ENCODE data around the gene RNF144A.

Gene RNF144A

DNA sequence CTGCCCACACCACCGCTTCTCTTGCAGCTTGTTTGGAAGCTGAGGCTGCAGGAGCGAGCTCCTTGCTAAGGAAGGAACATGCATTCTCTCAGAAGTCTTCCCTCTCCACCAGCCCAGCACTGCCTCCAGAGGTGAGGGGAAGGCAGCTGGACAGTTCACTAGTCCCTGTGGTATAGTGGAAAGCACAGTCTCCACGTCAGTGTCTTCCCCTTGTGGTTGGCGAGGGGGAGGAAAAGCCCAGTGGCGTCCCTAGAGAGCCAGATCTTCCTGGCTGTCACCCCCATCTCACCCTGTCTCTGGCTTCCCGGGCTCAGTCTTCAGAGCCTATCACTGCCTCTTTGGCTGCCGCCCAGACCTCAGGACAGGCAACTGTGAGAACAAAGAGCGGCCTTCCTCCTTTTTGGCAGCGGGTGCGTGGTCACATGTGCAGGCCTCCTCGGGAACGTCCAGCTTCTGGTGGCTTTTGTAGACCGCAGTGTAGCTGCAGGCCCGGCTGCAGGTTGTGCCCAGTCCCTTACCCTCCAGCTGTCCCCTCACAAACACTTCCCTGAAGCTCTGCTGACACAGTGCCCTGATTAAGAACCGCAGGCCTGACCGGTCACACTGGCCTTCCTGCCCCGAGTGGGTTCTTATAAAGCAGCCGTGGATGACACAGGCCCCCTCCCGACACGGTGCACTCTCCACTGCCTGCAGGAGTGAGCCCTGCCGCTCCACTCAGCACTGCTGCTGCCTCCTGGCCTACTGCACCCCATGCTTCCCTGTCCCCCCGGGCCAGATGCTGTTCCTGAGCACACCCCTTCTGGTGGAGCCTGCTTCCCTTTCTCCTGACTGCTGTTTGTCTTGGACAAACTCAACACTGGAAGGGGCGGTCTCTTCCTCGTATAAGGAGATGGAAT is 90.9 kb downstream of the RNF144A start:
- TF ChIP-seq, protein P1, sequence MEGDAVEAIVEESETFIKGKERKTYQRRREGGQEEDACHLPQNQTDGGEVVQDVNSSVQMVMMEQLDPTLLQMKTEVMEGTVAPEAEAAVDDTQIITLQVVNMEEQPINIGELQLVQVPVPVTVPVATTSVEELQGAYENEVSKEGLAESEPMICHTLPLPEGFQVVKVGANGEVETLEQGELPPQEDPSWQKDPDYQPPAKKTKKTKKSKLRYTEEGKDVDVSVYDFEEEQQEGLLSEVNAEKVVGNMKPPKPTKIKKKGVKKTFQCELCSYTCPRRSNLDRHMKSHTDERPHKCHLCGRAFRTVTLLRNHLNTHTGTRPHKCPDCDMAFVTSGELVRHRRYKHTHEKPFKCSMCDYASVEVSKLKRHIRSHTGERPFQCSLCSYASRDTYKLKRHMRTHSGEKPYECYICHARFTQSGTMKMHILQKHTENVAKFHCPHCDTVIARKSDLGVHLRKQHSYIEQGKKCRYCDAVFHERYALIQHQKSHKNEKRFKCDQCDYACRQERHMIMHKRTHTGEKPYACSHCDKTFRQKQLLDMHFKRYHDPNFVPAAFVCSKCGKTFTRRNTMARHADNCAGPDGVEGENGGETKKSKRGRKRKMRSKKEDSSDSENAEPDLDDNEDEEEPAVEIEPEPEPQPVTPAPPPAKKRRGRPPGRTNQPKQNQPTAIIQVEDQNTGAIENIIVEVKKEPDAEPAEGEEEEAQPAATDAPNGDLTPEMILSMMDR (IDR thresholded peaks at IDR 0.05): no peak
- TF ChIP-seq ZFX (IDR thresholded peaks at IDR 0.05; ENCODE audit: borderline replicate concordance): no peak
- no peak overlapping the region for H3K27ac ChIP-seq

DNA sequence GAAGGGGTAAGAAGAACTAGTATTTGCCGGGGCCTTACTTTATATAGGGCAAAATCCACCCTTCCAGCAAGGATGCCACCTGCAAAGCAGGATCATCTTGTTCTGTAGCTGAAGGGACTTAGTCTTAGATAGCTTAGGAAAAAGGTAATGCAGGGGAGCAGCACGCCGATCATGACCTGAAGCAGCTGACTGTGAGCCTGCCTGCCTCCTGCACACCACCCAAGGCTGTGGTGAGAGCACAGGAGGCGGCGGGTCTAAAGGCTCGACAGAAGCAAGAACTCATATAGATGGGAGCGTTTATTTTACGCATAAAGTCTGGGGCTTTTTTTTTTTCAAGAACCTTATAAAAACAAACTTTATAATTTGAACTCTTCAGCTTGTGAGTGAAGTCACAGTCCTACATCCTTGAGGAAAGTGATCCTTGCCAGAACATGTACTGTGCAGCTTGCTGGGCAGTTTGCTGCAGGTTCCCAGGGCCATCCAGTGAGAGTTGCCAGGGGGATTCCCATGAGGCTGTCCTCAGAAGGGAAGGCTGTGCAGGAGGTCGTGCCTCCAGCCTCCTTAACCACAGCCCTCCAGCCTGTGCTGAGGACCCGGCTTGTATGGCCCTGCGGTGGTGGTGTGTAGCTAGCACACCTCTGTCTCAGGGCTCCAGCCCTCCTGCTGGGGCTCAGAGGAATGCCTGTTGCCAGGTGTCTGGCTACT is 92.1 kb downstream of the RNF144A start:
- H3K27ac ChIP-seq: no peak overlapping the region
- TF ChIP-seq ZFX (IDR thresholded peaks at IDR 0.05; ENCODE audit: borderline replicate concordance): no peak
- TF ChIP-seq, protein P1 (IDR thresholded peaks at IDR 0.05): no peak

DNA sequence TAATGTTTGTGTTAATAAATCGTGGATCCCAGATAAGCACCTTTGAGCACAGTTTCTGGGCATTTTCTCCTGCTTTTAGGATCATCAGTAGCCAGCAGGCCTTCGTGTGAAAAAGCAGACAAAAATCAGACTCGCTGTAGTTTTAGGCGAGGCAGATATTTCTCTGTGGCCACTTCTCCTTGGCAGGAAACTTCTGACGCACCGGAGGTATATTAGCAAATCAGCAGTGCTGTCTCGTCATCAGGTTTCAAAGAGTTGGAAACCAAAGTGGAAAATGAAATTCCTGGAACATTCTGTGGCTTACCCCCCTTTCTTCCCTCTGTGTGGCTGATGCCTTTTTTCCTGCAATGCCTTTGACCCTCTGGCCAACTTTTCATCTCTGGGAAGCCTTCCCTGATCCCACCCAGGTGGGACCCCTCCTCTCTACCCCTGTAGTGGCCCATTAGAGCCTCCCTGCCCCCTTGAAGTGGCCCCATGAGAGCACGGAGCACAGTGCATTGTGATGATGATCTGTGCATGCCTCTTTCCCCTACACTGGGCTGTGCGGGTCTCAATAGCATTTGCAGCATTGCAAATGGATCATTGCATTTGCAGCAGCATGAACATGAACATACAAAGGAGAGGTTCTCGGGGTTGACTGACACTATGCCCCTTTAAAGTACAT is 93.3 kb downstream of the RNF144A start:
- no peak for TF ChIP-seq ZFX (IDR thresholded peaks at IDR 0.05; ENCODE audit: borderline replicate concordance)
- TF ChIP-seq, protein P1 (IDR thresholded peaks at IDR 0.05): no peak
- H3K27ac ChIP-seq: no peak overlapping the region

DNA sequence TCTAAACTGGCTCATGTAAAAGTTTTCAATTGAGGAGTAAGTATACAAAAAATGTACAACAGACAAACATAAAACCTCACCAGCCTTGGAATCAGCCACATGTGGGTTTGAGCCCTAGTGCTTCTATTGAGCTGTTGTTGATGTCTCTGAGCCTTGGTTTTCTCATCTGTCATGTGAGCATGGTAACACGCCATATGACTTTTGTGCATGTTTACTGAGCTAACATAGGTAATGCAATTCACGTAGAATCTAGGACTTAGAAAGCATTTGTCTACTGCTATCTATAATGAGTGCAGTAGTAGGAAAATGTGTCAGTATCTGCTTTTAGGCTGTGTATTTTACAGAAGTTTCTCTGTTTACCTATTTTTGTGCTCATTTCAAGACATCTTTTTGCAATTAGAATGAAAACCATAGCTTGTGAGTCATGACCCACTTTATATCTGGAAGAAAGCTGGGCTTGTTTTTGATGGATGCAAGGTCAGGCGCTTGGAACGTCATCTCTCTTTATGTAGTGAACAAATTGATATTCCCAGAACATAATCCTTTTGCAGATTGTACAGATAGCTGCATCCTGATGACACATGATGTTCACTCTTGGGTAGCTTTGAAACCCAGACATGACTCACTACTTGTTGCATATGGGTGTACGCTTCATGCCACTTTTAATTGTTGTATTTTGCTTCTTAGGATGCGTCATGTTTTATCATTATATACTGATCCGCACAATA is 94.3 kb downstream of the RNF144A start:
- TF ChIP-seq, protein P1 (IDR thresholded peaks at IDR 0.05): no peak
- no peak for TF ChIP-seq ZFX (IDR thresholded peaks at IDR 0.05; ENCODE audit: borderline replicate concordance)
- H3K27ac ChIP-seq: no peak overlapping the region

DNA sequence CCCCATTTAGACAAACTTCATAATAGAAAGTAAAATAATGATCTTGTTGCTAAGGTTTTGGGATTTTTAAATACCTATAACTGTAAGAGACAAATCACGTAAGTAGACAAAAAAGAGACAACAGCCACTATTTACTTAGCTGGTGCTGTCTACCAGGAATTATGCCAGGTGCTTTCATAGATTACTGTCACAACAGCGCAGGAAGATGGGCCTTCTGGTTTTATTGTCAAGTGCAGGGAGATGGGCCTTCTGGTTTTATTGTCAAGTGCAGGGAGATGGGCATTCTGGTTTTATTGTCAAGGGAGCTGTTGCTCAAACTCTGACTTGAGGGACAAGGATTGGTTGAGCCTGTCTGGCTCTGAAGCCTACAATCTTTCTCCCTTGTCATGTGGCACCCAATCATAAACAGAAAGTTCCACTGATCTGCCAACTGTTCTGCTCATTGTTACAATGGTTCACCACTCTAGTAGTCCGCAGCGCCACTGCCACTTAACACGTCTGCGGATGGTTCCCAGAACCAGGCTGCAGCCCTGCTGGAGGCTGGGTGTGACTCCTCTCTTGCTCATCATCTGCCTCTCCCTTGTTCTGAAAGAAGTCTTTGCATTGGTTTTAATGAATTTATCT is 95.0 kb downstream of the RNF144A start:
- TF ChIP-seq, protein P1 (IDR thresholded peaks at IDR 0.05): no peak
- TF ChIP-seq ZFX (IDR thresholded peaks at IDR 0.05; ENCODE audit: borderline replicate concordance): no peak
- H3K27ac ChIP-seq: no peak overlapping the region

DNA sequence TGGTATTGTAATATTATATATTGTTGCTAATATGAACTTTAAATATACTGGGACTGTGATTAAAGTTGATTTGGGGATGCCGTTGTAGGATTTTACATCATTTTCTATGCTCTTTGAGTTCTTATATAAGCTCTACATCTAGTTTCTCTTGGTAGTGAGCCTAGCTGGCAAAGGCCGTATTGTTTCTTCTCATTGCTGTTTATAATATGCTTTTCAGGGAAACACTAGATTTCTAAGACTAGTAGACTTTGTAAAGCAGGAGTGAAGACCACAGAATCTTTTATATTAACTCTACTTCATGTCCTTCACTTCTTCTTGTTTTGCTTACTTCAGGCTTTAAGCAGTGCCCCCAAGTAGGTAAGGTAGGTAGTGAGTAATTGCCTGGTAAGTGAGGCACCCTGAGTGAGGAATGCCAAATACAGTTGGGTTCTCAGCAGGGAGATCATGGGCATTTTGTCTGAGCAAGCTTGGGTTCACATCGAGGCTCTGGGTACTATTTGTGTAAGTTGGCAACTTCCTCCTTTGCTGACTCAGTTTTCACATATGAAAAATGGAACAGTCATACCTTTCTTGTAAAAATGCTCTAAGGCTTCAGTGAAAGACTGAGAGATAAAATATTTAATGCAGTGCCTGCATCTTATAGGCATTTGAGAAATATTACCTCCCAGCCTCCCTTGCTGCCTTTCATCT is 96.4 kb downstream of the RNF144A start:
- no peak for TF ChIP-seq ZFX (IDR thresholded peaks at IDR 0.05; ENCODE audit: borderline replicate concordance)
- TF ChIP-seq, protein P1 (IDR thresholded peaks at IDR 0.05): no peak
- H3K27ac ChIP-seq: no peak overlapping the region
